ENCODE data around the gene PLPPR4. TPM values are rescaled to one million over a fixed set of nuclear protein-coding genes. Genes with fewer than 3 reads are reported as not detected.
A peak's percentile ranks its signal among the peaks of the same experiment; 100 is the strongest.

PLPPR4 gene
- polyA plus RNA-seq, 1 of the 3 experiments (the other 2 are of a cell fraction) = 0.61 TPM

DNA sequence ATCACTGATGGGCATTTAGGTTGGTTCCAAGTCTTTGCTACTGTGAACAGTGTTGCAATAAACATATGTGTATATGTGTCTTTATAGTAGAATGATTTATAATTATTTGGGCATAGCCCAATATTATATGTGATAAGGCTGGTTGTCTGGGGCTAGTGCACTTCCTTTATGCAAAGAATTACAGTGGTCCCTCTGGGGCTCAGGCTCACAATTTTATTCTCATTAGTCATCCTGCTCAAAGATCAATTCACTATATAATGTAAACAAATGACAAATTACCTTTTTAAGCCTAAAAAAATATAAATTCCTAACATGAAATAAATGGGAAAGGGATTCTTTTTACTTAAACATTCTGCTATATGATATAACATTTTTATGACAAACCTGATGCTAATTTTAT lies 5.0 kb downstream of the PLPPR4 start:
- TF ChIP-seq CHD2 (IDR thresholded peaks at IDR 0.05; ENCODE audit: low read length, partially characterized antibody) = no peak
- TF ChIP-seq MXI1 (IDR thresholded peaks at IDR 0.05; ENCODE audit: low read depth, low read length) = no peak
- no peak overlapping the region for H3K27ac ChIP-seq (ENCODE audit: low read depth in 2 of 2, low read length in 1 of 2)
- CTCF ChIA-PET = no interaction called here
- no peak for DNase-seq
- H3K9me2 ChIP-seq = no peaks in the 10 kb centered on the region
- H2AFZ ChIP-seq (ENCODE audit: low read depth) = no peak overlapping the region
- H4K20me1 ChIP-seq (ENCODE audit: insufficient read depth) = no peaks in the 10 kb centered on the region
- POLR2A ChIA-PET = no interaction called here
- H3K4me3 ChIP-seq (ENCODE audit: low read depth in 2 of 2, low read length in 1 of 2) = no peak overlapping the region
- no peaks in the 10 kb centered on the region for H3K36me3 ChIP-seq (replicated peaks in 1 of 2; ENCODE audit: control insufficient read depth in 1 of 2, insufficient read depth in 2 of 2, low read length in 1 of 2)
- H3K4me1 ChIP-seq (ENCODE audit: control insufficient read depth in 1 of 2, insufficient read depth in 2 of 2, low read depth in 1 of 2, low read length in 1 of 2) = peaks cover 0 to 2% of the 10 kb centered on the region in 2 experiments; a peak in 3 of 4 replicates
- H3K27me3 ChIP-seq (ENCODE audit: insufficient read depth) = peaks cover 6% of the 10 kb centered on the region; the same call in 1 of the 2 replicates
- H3F3A ChIP-seq (replicated peaks; ENCODE audit: insufficient read depth) = no peaks in the 10 kb centered on the region
- no peaks in the 10 kb centered on the region for H3K79me2 ChIP-seq (ENCODE audit: insufficient read depth)
- no peak overlapping the region for H3K4me2 ChIP-seq
- no peak overlapping the region for H3K9ac ChIP-seq
- H3K9me3 ChIP-seq = no peaks in the 10 kb centered on the region

DNA sequence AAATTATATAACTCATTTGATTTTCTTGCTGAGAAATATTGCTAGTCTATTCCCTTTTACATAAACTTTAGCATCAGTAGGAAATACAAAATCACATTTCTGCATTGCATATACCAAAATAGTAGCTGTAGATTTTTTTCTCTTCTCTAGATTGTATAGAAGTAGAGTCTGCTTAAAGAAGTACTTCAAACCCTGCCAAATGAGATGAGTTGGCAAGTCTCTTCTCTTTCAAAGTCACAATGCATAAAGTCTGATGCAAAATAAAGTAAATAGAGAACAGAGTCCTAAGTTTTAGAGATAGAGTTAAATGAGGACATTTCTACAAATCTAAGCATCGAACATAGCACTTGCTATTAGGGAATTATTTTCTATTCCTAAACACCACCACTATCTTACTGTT lies 6.4 kb downstream of the PLPPR4 start:
- no peaks in the 10 kb centered on the region for H3K9me3 ChIP-seq
- H3K9me2 ChIP-seq = no peaks in the 10 kb centered on the region
- no peak overlapping the region for H3K9ac ChIP-seq
- 50% methylated on average over 1 of the region's 1 CpG for WGBS (ENCODE audit: low lambda C conversion rate)
- no peak for DNase-seq
- TF ChIP-seq, protein P1, sequence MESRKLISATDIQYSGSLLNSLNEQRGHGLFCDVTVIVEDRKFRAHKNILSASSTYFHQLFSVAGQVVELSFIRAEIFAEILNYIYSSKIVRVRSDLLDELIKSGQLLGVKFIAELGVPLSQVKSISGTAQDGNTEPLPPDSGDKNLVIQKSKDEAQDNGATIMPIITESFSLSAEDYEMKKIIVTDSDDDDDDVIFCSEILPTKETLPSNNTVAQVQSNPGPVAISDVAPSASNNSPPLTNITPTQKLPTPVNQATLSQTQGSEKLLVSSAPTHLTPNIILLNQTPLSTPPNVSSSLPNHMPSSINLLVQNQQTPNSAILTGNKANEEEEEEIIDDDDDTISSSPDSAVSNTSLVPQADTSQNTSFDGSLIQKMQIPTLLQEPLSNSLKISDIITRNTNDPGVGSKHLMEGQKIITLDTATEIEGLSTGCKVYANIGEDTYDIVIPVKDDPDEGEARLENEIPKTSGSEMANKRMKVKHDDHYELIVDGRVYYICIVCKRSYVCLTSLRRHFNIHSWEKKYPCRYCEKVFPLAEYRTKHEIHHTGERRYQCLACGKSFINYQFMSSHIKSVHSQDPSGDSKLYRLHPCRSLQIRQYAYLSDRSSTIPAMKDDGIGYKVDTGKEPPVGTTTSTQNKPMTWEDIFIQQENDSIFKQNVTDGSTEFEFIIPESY (IDR thresholded peaks at IDR 0.05; ENCODE audit: borderline replicate concordance, low read depth) = no peak
- no peak for TF ChIP-seq TCF12 (IDR thresholded peaks at IDR 0.05)
- TF ChIP-seq, protein P2, sequence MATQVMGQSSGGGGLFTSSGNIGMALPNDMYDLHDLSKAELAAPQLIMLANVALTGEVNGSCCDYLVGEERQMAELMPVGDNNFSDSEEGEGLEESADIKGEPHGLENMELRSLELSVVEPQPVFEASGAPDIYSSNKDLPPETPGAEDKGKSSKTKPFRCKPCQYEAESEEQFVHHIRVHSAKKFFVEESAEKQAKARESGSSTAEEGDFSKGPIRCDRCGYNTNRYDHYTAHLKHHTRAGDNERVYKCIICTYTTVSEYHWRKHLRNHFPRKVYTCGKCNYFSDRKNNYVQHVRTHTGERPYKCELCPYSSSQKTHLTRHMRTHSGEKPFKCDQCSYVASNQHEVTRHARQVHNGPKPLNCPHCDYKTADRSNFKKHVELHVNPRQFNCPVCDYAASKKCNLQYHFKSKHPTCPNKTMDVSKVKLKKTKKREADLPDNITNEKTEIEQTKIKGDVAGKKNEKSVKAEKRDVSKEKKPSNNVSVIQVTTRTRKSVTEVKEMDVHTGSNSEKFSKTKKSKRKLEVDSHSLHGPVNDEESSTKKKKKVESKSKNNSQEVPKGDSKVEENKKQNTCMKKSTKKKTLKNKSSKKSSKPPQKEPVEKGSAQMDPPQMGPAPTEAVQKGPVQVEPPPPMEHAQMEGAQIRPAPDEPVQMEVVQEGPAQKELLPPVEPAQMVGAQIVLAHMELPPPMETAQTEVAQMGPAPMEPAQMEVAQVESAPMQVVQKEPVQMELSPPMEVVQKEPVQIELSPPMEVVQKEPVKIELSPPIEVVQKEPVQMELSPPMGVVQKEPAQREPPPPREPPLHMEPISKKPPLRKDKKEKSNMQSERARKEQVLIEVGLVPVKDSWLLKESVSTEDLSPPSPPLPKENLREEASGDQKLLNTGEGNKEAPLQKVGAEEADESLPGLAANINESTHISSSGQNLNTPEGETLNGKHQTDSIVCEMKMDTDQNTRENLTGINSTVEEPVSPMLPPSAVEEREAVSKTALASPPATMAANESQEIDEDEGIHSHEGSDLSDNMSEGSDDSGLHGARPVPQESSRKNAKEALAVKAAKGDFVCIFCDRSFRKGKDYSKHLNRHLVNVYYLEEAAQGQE (IDR thresholded peaks at IDR 0.05; ENCODE audit: low read depth, low read length) = no peak
- no peak for TF ChIP-seq YY1 (IDR thresholded peaks at IDR 0.05; ENCODE audit: low read depth)
- TF ChIP-seq MEF2A (IDR thresholded peaks at IDR 0.05; ENCODE audit: borderline replicate concordance, low read depth) = no peak
- no peak for TF ChIP-seq JUND (IDR thresholded peaks at IDR 0.05)
- no peak for TF ChIP-seq ELF1 (IDR thresholded peaks at IDR 0.05)
- TF ChIP-seq, protein P3, sequence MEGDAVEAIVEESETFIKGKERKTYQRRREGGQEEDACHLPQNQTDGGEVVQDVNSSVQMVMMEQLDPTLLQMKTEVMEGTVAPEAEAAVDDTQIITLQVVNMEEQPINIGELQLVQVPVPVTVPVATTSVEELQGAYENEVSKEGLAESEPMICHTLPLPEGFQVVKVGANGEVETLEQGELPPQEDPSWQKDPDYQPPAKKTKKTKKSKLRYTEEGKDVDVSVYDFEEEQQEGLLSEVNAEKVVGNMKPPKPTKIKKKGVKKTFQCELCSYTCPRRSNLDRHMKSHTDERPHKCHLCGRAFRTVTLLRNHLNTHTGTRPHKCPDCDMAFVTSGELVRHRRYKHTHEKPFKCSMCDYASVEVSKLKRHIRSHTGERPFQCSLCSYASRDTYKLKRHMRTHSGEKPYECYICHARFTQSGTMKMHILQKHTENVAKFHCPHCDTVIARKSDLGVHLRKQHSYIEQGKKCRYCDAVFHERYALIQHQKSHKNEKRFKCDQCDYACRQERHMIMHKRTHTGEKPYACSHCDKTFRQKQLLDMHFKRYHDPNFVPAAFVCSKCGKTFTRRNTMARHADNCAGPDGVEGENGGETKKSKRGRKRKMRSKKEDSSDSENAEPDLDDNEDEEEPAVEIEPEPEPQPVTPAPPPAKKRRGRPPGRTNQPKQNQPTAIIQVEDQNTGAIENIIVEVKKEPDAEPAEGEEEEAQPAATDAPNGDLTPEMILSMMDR (IDR thresholded peaks at IDR 0.05) = no peak
- TF ChIP-seq, protein P4, sequence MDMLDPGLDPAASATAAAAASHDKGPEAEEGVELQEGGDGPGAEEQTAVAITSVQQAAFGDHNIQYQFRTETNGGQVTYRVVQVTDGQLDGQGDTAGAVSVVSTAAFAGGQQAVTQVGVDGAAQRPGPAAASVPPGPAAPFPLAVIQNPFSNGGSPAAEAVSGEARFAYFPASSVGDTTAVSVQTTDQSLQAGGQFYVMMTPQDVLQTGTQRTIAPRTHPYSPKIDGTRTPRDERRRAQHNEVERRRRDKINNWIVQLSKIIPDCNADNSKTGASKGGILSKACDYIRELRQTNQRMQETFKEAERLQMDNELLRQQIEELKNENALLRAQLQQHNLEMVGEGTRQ (IDR thresholded peaks at IDR 0.05; ENCODE audit: borderline replicate concordance, low read depth, low read length) = no peak
- no peak for TF ChIP-seq GATA2 (CRISPR knock-in tag; IDR thresholded peaks at IDR 0.05)
- TF ChIP-seq NRF1 (IDR thresholded peaks at IDR 0.05; ENCODE audit: low read depth, low read length) = no peak
- no peak for TF ChIP-seq SMC3 (IDR thresholded peaks at IDR 0.05; ENCODE audit: low read depth, low read length)
- TF ChIP-seq POLR2AphosphoS5 (IDR thresholded peaks at IDR 0.05; ENCODE audit: low read depth, low read length) = no peak
- TF ChIP-seq TAF1 (IDR thresholded peaks at IDR 0.05; ENCODE audit: borderline replicate concordance, low read depth, low read length) = no peak
- no peak for TF ChIP-seq TEAD4 (IDR thresholded peaks at IDR 0.05; ENCODE audit: borderline replicate concordance, insufficient read depth)
- TF ChIP-seq RAD21 (IDR thresholded peaks at IDR 0.05; ENCODE audit: low read length) = no peak
- no peak for TF ChIP-seq CHD2 (IDR thresholded peaks at IDR 0.05; ENCODE audit: low read length, partially characterized antibody)
- no peak for TF ChIP-seq EP300 (IDR thresholded peaks at IDR 0.05; ENCODE audit: borderline replicate concordance in 1 of 2, low read depth in 1 of 2, low read length in 1 of 2)
- peaks cover 0 to 2% of the 10 kb centered on the region in 2 experiments; a peak in 2 of 4 replicates for H3K4me1 ChIP-seq (ENCODE audit: control insufficient read depth in 1 of 2, insufficient read depth in 2 of 2, low read depth in 1 of 2, low read length in 1 of 2)
- no peaks in the 10 kb centered on the region for H3F3A ChIP-seq (replicated peaks; ENCODE audit: insufficient read depth)
- H3K79me2 ChIP-seq (ENCODE audit: insufficient read depth) = no peaks in the 10 kb centered on the region
- ChIA-PET POLR2A (no interaction called here), CTCF (no interaction called here)
- H2AFZ ChIP-seq (ENCODE audit: low read depth) = no peak overlapping the region
- H3K4me3 ChIP-seq (ENCODE audit: low read depth in 2 of 2, low read length in 1 of 2) = no peak overlapping the region
- H3K36me3 ChIP-seq (replicated peaks in 1 of 2; ENCODE audit: control insufficient read depth in 1 of 2, insufficient read depth in 2 of 2, low read length in 1 of 2) = peaks cover 0 to 2% of the 10 kb centered on the region in 2 experiments
- no peak overlapping the region for H3K4me2 ChIP-seq
- H4K20me1 ChIP-seq (ENCODE audit: insufficient read depth) = no peaks in the 10 kb centered on the region
- no peaks in the 10 kb centered on the region for H3K27me3 ChIP-seq (ENCODE audit: insufficient read depth)
- peak overlapping the region in 1 of 2 experiments; percentile 56; a peak in 1 of 4 replicates for H3K27ac ChIP-seq (ENCODE audit: low read depth in 2 of 2, low read length in 1 of 2)
